RWPE1 (cell line): ENCODE results near the gene PKD1.

Experiments used
- CTCF ChIA-PET: fragments of 350-600 bp; sonication (Branson Sonifier 250); formaldehyde crosslinking; extraction: SDS; loops from one replicate; lab custom pipeline; 2021; lab: Yijun Ruan, JAX
- POLR2A ChIA-PET: fragments of 400-600 bp; formaldehyde crosslinking; extraction: SDS; loops from one replicate; lab custom pipeline; 2020; ENCODE audit warnings: antibody characterized with exemption; ENCODE audit not compliant: low non-redundant PET; lab: Yijun Ruan, JAX
- DNase-seq: peaks from one replicate; pipeline ENCODE4 v3.0.0; 2012; ENCODE audit warnings: low spot score
- H3K27ac ChIP-seq: fragments of 450-650 bp; 2 replicates; pipeline ENCODE4 v1.5.1; 2017
- TF ChIP-seq, protein P1 (sequence below): fragments of 450-650 bp; conservative IDR thresholded peaks from 2 replicates; pipeline ENCODE4 v1.5.1; 2017; ENCODE audit warnings: low read depth, mild to moderate bottlenecking

Gene PKD1

GRCh38 chr16:2087748-2088631 lies 47.7 kb downstream of the PKD1 start:
- CTCF ChIA-PET: interaction anchor here (0.5 to 0.7 kb wide), 3 partner anchors 11 to 428 kb away, joined by 3 read pairs; no protein-coding TSS in a partner anchor
- H3K27ac ChIP-seq: peak overlapping the region; percentile 73
- POLR2A ChIA-PET: interaction anchor here (0.5 kb wide), 1 partner anchor 22 kb away, joined by 7 read pairs; no protein-coding TSS in a partner anchor
- TF ChIP-seq, protein P1, sequence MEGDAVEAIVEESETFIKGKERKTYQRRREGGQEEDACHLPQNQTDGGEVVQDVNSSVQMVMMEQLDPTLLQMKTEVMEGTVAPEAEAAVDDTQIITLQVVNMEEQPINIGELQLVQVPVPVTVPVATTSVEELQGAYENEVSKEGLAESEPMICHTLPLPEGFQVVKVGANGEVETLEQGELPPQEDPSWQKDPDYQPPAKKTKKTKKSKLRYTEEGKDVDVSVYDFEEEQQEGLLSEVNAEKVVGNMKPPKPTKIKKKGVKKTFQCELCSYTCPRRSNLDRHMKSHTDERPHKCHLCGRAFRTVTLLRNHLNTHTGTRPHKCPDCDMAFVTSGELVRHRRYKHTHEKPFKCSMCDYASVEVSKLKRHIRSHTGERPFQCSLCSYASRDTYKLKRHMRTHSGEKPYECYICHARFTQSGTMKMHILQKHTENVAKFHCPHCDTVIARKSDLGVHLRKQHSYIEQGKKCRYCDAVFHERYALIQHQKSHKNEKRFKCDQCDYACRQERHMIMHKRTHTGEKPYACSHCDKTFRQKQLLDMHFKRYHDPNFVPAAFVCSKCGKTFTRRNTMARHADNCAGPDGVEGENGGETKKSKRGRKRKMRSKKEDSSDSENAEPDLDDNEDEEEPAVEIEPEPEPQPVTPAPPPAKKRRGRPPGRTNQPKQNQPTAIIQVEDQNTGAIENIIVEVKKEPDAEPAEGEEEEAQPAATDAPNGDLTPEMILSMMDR: no peak
- DNase-seq: no peak

DNA sequence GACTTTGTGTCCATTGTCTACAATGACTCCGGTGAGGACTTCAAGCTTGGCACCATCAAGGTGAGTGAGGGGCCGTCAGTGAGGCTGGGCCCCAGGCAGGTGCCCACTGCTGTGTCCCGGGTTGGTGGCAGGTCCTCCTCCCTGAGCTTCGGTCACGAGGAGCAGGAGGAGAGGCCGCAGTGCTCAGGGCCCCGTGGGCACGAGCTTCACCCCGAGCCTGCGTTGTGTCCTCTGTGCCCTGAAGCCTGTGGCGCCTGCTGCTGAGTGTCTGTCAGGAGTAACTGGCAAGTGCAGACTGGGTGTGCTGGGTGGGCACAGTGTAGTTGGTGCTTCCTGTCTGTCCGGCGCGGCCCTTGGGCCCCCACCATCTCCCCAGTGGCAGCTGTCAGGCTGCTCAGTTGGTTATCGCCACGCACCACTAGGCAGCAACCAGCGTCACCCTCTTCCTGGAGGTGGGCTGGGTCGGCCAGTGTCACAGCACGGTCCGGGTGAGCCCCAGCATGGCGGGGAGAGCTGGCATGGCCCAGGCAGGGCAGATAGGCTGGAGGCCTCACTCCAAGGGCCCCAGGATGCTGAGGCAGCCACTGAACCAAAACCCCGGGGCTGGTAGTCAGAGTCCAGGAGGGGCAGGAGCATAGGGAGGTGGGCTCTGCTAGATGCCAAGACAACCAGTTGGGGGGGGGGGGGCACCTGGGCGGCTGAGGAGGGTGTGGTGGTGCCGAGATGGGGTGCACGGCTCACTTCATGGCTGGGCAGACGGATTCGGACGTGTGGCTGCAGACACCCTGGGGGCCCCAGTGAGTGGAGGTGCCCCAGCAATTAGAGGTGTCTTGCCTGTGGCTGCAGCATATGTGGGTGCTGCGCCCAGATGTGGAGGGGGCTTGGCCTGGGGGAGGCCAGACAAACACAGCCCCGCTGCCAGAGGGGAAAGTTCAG lies 48.6 kb downstream of the PKD1 start:
- CTCF ChIA-PET: interaction anchor here (0.5 to 1.1 kb wide), 3 partner anchors 54 to 120 kb away, joined by 3 to 4 read pairs (median 4); partner anchors contain the start of gene RNF151
- TF ChIP-seq, protein P1: no peak
- DNase-seq: no peak
- H3K27ac ChIP-seq: peak overlapping the region; percentile 73
- POLR2A ChIA-PET: no interaction called here

DNA sequence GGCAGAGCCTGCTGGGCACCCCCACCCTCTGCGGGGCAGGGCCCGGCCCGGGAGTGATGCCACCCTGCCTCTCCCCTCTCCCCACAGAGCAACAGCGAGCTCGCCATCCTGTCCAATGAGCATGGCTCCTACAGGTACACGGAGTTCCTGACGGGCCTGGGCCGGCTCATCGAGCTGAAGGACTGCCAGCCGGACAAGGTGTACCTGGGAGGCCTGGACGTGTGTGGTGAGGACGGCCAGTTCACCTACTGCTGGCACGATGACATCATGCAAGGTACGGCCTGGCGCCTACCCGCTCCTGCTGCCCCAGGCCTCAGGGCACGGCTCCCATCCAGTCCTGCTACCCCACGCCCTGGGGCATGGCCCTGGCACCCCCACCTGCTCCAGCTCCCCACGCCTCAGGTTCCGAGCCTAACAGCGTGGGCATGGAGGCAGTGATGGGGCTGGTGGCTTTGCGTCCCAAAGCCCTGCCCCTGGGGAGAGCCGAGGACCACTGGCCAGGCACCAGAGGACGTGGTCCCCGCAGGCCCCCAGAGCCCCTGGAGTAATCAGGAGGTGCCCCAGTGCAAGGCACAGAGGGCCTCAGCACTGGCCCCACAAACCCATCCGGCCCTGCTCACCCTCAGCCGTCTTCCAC lies 49.5 kb downstream of the PKD1 start:
- POLR2A ChIA-PET: no interaction called here
- DNase-seq: no peak
- peak overlapping the region; percentile 57 for H3K27ac ChIP-seq
- CTCF ChIA-PET: interaction anchor here (0.6 to 1.1 kb wide), 4 partner anchors 10 to 119 kb away, joined by 3 to 4 read pairs (median 3); partner anchors contain the start of gene RNF151
- TF ChIP-seq, protein P1: no peak

- DNase-seq: no peak
- CTCF ChIA-PET: interaction anchor here (0.6 to 1.1 kb wide), 4 partner anchors 9 to 63 kb away, joined by 3 to 4 read pairs (median 3); no protein-coding TSS in a partner anchor
- POLR2A ChIA-PET: no interaction called here
- TF ChIP-seq, protein P1: no peak
- H3K27ac ChIP-seq: peak overlapping the region; percentile 57
Measured at GRCh38 chr16:2085669-2086068, 50.0 kb downstream of the PKD1 start.

DNA sequence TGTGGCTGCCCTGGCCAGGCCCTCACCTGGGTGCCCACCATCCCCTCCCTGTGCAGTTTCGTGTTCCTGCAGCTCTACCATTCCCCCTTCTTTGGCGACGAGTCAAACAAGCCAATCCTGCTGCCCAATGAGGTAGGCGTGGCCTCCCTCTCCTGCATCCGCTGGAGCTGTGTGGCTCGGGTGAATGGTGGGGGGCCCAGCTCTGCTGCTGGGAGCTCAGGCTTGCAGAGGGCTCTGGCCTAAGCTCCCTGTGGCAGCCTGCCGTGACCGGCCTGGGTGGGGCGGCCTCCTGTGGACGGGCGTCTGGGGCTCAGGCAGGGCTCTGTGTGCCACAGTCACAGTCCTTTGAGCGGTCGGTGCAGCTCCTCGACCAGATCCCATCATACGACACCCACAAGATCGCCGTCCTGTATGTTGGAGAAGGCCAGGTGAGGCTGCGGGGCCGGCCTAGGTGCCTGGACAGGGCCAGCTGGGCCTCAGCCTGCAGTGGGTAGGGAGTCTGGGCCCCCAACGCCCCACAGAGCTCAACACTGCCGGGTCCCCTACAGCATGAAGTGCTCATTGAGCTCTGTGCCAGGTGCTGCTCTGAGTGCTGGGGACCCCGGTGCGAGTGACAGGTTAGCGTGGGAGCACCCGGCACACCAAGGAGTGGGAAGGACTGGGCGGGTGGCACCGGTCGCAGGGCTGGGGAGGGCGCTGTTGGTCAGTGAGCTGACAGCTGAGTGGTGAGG lies 50.6 kb downstream of the PKD1 start:
- peak overlapping the region; percentile 57 for H3K27ac ChIP-seq
- ChIA-PET CTCF (interaction anchor here (0.6 kb wide), 2 partner anchors 9 to 37 kb away, joined by 3 read pairs; no protein-coding TSS in a partner anchor), POLR2A (no interaction called here)
- DNase-seq: no peak
- TF ChIP-seq, protein P1: no peak
